CD4-positive, CD25-positive, alpha-beta regulatory T cell (primary cell): Measurements from ENCODE around the gene DR1. TPM values are rescaled to one million over a fixed set of nuclear protein-coding genes. Genes with fewer than 3 reads are reported as not detected.
"Not testable (repeated sequence)": the region's sequence is repeated elsewhere in the genome, so short reads cannot be mapped to it uniquely, and the experiment has no call there.

Experiments used
- ATAC-seq, 2 donors: fragments of 150-1000 bp; cut with Tn5 transposase; one replicate each; pipeline ENCODE4 v1.10.0; 2021; ENCODE audit warnings: low read depth in 2 of 2, moderate number of reproducible peaks in 2 of 2, moderate library complexity in 1 of 2
- DNase-seq, 3 donors: peaks; one replicate each; pipeline versions ENCODE4 v3.0.0 to v3.0.0-alpha.2; 2012 to 2022; ENCODE audit warnings: mixed read lengths in 1 of 3
- H3K27ac ChIP-seq: one replicate; pipeline ENCODE4 v1.7.0; 2013; ENCODE audit warnings: mild to moderate bottlenecking, low read length; ENCODE audit not compliant: insufficient read depth, poor library complexity, severe bottlenecking
- H3K27me3 ChIP-seq: one replicate; pipeline ENCODE4 v1.7.0; 2013; ENCODE audit warnings: low read length; ENCODE audit not compliant: control insufficient read depth, insufficient read depth
- H3K36me3 ChIP-seq: one replicate; pipeline ENCODE4 v1.7.0; 2013; ENCODE audit warnings: mild to moderate bottlenecking, low read length, moderate library complexity; ENCODE audit not compliant: control insufficient read depth, insufficient read depth
- H3K4me1 ChIP-seq: 2 replicates; pipeline ENCODE4 v1.7.0; 2013; ENCODE audit warnings: mild to moderate bottlenecking, low read length; ENCODE audit not compliant: insufficient read depth, control insufficient read depth, poor library complexity, severe bottlenecking
- H3K4me3 ChIP-seq: one replicate; pipeline ENCODE4 v1.7.0; 2013; ENCODE audit warnings: low read depth, mild to moderate bottlenecking, low read length, moderate library complexity
- H3K9me3 ChIP-seq, 2 experiments: 1 replicate in 1 of 2; 2 replicates in 1 of 2; pipeline ENCODE4 v1.7.0; 2013; ENCODE audit warnings: low read length in 2 of 2, mild to moderate bottlenecking in 1 of 2, moderate library complexity in 1 of 2; ENCODE audit not compliant: control insufficient read depth in 2 of 2
- H3K27ac Mint-ChIP-seq, 3 donors: one replicate each; pipeline ENCODE4 v1.8.0; 2020 to 2022; ENCODE audit warnings: mild to moderate bottlenecking in 3 of 3, mixed read lengths in 3 of 3, moderate library complexity in 2 of 3
- H3K27me3 Mint-ChIP-seq: one replicate; pipeline ENCODE4 v1.8.0; 2022; ENCODE audit warnings: mild to moderate bottlenecking, mixed read lengths
- H3K36me3 Mint-ChIP-seq: one replicate; pipeline ENCODE4 v1.8.0; 2020; ENCODE audit warnings: mixed read lengths
- H3K4me1 Mint-ChIP-seq, 4 donors: one replicate each; pipeline ENCODE4 v1.8.0; 2020 to 2022; ENCODE audit warnings: mixed read lengths in 4 of 4, mild to moderate bottlenecking in 1 of 4
- H3K4me3 Mint-ChIP-seq, 4 donors: one replicate each; pipeline ENCODE4 v1.8.0; 2020 to 2022; ENCODE audit warnings: mild to moderate bottlenecking in 4 of 4, mixed read lengths in 4 of 4, moderate library complexity in 3 of 4
- H3K9me3 Mint-ChIP-seq, 7 donors: one replicate each; pipeline ENCODE4 v1.8.0; 2020 to 2022; ENCODE audit warnings: mixed read lengths in 7 of 7, mild to moderate bottlenecking in 3 of 7, moderate library complexity in 2 of 7
- polyA plus RNA-seq, 4 donors: library from polyadenylated mRNA; unstranded; fragments of 300-500 nt; fragmentation: Illumina TruSeq; gene quantifications; one replicate each; pipeline ENCODE4 v1.2.3, GENCODE V29; 2021
- total RNA-seq: library from RNA; stranded (reverse); gene quantifications from one replicate; pipeline ENCODE4 v1.2.3, GENCODE V29; 2022

DR1 gene
- total and polyA plus RNA-seq, 5 donors from 2014 or later: 69.5 to 85.4 (median 77.2) TPM

- H3K27me3 Mint-ChIP-seq: no peaks in the 10 kb centered on the region
- H3K4me1 Mint-ChIP-seq: peaks cover 28 to 41% (median 28%) of the 10 kb centered on the region in 4 donors
- peaks cover 32% of the 10 kb centered on the region for H3K36me3 Mint-ChIP-seq
- Histone ChIP-seq H3K27ac (no peak overlapping the region), H3K9me3 (no peaks in the 10 kb centered on the region), H3K27me3 (no peaks in the 10 kb centered on the region), H3K4me1 (no peaks in the 10 kb centered on the region), H3K4me3 (no peak overlapping the region), H3K36me3 (peaks cover 49% of the 10 kb centered on the region)
- DNase-seq (no peak), ATAC-seq (no peak)
- no peaks in the 10 kb centered on the region for H3K9me3 Mint-ChIP-seq
- no peak overlapping the region for H3K27ac Mint-ChIP-seq
- no peak overlapping the region for H3K4me3 Mint-ChIP-seq
Observed at GRCh38 chr1:93365813-93366212, 20.1 kb downstream of the DR1 start.

DNA sequence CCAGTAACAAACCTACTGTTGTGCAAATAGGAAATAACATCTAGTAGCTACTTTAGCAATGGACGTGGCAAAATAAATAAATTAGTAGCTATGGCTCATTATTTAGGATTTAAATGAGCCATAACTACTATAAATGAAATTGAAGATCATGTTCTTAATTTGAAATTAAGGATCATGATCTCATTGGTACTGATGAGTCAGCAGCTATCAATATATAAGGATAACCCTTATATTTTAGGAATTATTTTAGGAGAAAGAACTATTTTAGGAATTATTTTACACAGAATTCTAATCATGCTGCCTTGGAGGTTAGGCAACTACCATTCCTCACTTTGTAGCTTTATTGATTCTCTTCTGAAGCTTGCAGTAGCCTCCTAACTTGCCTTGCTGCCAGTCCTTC is 24.0 kb downstream of the DR1 start:
- no peaks in the 10 kb centered on the region for H3K27me3 ChIP-seq
- Mint-ChIP-seq H3K36me3 (peaks cover 13% of the 10 kb centered on the region), H3K27me3 (no peaks in the 10 kb centered on the region), H3K4me3 (no peak overlapping the region), H3K9me3 (peaks cover 0 to 4% (median 0%) of the 10 kb centered on the region in 7 donors), H3K4me1 (peaks cover 0 to 20% (median 10%) of the 10 kb centered on the region in 4 donors), H3K27ac (no peak overlapping the region)
- H3K36me3 ChIP-seq: peaks cover 29% of the 10 kb centered on the region
- no peaks in the 10 kb centered on the region for H3K9me3 ChIP-seq
- no peak for DNase-seq
- H3K27ac ChIP-seq: no peak overlapping the region
- H3K4me3 ChIP-seq: no peak overlapping the region
- ATAC-seq: no peak
- no peaks in the 10 kb centered on the region for H3K4me1 ChIP-seq

DNA sequence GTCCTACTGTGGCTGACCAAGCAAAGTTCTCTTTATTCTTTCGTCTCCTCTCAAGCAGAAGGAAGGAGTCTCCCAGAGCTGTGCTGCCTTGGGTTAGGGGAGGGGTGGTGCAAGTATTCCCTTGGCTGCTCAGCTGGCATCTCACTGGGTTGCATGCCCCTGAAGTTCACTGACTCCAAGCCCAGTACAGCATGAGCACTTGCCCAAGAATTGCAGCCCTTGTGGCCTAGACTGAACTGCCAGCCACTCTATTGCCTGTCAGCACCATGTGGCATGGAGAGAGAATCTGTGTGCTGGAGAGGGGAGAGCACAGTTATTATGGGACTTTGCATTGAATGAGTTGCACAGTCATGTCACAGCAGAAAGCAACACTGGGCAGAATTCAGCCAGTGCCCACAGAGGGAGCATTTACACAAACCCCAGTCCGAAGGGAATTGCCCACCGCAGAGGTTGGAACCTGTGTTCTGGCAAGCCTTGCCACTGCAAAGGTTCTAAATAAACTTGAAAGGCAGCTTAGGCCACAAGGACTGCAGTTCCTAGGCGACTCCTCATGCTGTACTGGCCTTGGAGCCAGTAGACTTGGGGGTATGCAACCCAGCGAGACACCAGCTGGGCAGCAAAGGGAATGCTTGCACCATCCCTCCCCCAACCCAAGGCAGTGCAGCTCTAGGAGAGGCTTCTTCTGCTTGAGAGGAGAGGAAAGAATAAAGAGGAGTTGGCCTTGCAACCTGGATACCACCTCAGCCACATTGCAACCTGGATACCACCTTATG is 28.8 kb downstream of the DR1 start:
- H3K9me3 ChIP-seq: peaks cover 10 to 16% of the 10 kb centered on the region in 2 experiments
- H3K27ac Mint-ChIP-seq: peak overlapping the region in 1 of 3 donors; percentile 84
- no peak for DNase-seq
- ATAC-seq: no peak
- H3K27me3 ChIP-seq: no peaks in the 10 kb centered on the region
- peaks cover 5% of the 10 kb centered on the region for H3K36me3 Mint-ChIP-seq
- peaks cover 0 to 7% (median 2%) of the 10 kb centered on the region in 4 donors for H3K4me1 Mint-ChIP-seq
- H3K9me3 Mint-ChIP-seq: peaks cover 4 to 30% (median 18%) of the 10 kb centered on the region in 7 donors
- no peak overlapping the region for H3K4me3 ChIP-seq
- no peak overlapping the region for H3K27ac ChIP-seq
- H3K27me3 Mint-ChIP-seq: peaks cover 6% of the 10 kb centered on the region
- H3K4me1 ChIP-seq: no peaks in the 10 kb centered on the region
- peaks cover 4% of the 10 kb centered on the region for H3K36me3 ChIP-seq
- H3K4me3 Mint-ChIP-seq: no peak overlapping the region

- DNase-seq: no peak
- H3K4me3 Mint-ChIP-seq: no peak overlapping the region
Observed at GRCh38 chr1:93384656-93385055, 38.9 kb downstream of the DR1 start.

GRCh38 chr1:93386268-93386667 is 40.6 kb downstream of the DR1 start:
- H3K4me3 Mint-ChIP-seq, H3K27me3 ChIP-seq, H3K36me3 Mint-ChIP-seq, H3K4me1 Mint-ChIP-seq, H3K36me3 ChIP-seq, H3K27ac Mint-ChIP-seq, DNase-seq, ATAC-seq, H3K27ac ChIP-seq, H3K4me3 ChIP-seq, H3K27me3 Mint-ChIP-seq, H3K4me1 ChIP-seq: not testable (repeated sequence)
- H3K9me3 ChIP-seq: peaks cover 18 to 20% of the 10 kb centered on the region in 2 experiments
- peaks cover 7 to 37% (median 14%) of the 10 kb centered on the region in 7 donors for H3K9me3 Mint-ChIP-seq

More at GRCh38 chr1:93384656-93385055, 38.9 kb downstream of the DR1 start:
- H3K9me3 Mint-ChIP-seq: peaks cover 7 to 37% (median 16%) of the 10 kb centered on the region in 7 donors
- no peak for ATAC-seq
- H3K27ac Mint-ChIP-seq: no peak overlapping the region
- no peak overlapping the region for H3K4me3 ChIP-seq
- H3K4me1 Mint-ChIP-seq: no peaks in the 10 kb centered on the region
- H3K36me3 Mint-ChIP-seq: no peaks in the 10 kb centered on the region
- peaks cover 2% of the 10 kb centered on the region for H3K27me3 Mint-ChIP-seq
- H3K4me1 ChIP-seq: no peaks in the 10 kb centered on the region
- H3K27me3 ChIP-seq: no peaks in the 10 kb centered on the region
- peaks cover 19 to 20% of the 10 kb centered on the region in 2 experiments for H3K9me3 ChIP-seq
- no peaks in the 10 kb centered on the region for H3K36me3 ChIP-seq
- no peak overlapping the region for H3K27ac ChIP-seq

GRCh38 chr1:93394514-93394913 is 48.8 kb downstream of the DR1 start:
- peaks cover 5% of the 10 kb centered on the region for H3K27me3 Mint-ChIP-seq
- H3K9me3 Mint-ChIP-seq: peaks cover 0 to 5% (median 0%) of the 10 kb centered on the region in 7 donors

GRCh38 chr1:93395195-93395594 is 49.5 kb downstream of the DR1 start:
- Histone ChIP-seq H3K9me3 (no peaks in the 10 kb centered on the region), H3K4me1 (no peaks in the 10 kb centered on the region), H3K4me3 (no peak overlapping the region), H3K27ac (no peak overlapping the region), H3K27me3 (no peaks in the 10 kb centered on the region), H3K36me3 (no peaks in the 10 kb centered on the region)
- Mint-ChIP-seq H3K27ac (no peak overlapping the region), H3K27me3 (no peaks in the 10 kb centered on the region), H3K4me1 (no peaks in the 10 kb centered on the region), H3K4me3 (no peak overlapping the region), H3K36me3 (no peaks in the 10 kb centered on the region), H3K9me3 (peaks cover 0 to 5% (median 0%) of the 10 kb centered on the region in 7 donors)
- ATAC-seq: no peak
- no peak for DNase-seq

More at GRCh38 chr1:93394514-93394913, 48.8 kb downstream of the DR1 start:
- Histone ChIP-seq H3K4me3 (no peak overlapping the region), H3K4me1 (no peaks in the 10 kb centered on the region), H3K27ac (no peak overlapping the region), H3K36me3 (no peaks in the 10 kb centered on the region), H3K9me3 (no peaks in the 10 kb centered on the region), H3K27me3 (no peaks in the 10 kb centered on the region)
- no peak overlapping the region for H3K4me3 Mint-ChIP-seq
- ATAC-seq: no peak
- peak overlapping the region in 1 of 3 donors; percentile 43 for H3K27ac Mint-ChIP-seq
- H3K36me3 Mint-ChIP-seq: no peaks in the 10 kb centered on the region
- DNase-seq: no peak
- H3K4me1 Mint-ChIP-seq: no peaks in the 10 kb centered on the region

DNA sequence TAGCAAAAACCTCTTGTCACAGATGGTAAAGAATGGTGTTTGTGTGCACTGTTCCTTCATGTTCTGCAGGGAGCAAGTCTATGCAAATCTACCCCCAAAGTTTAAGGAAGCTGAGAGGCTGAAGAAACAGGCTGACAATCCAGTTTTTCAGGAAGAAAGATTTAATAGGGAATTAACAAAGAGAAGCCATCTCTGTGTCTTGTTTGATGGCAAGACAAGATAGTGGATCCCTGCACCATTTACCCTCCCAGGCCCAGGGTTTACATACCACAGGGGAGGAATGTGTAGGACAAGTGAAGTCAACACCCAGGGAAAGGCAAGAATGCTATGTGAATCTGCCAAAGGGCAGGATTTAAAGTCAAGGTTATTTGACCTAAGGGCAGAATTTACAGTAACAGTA is 54.1 kb downstream of the DR1 start:
- no peak overlapping the region for H3K4me3 ChIP-seq
- H3K27ac ChIP-seq: no peak overlapping the region
- Mint-ChIP-seq H3K36me3 (no peaks in the 10 kb centered on the region), H3K27me3 (no peaks in the 10 kb centered on the region), H3K27ac (no peak overlapping the region), H3K9me3 (peaks cover 0 to 3% (median 1%) of the 10 kb centered on the region in 7 donors), H3K4me1 (no peaks in the 10 kb centered on the region), H3K4me3 (no peak overlapping the region)
- H3K27me3 ChIP-seq: no peaks in the 10 kb centered on the region
- H3K9me3 ChIP-seq: no peaks in the 10 kb centered on the region
- ATAC-seq (no peak), DNase-seq (no peak)
- H3K4me1 ChIP-seq: no peaks in the 10 kb centered on the region
- no peaks in the 10 kb centered on the region for H3K36me3 ChIP-seq
